ENCODE results near the gene SARNP. TPM values are rescaled to one million over a fixed set of nuclear protein-coding genes. Genes with fewer than 3 reads are reported as not detected.

Gene SARNP
- total and polyA plus RNA-seq, 8 donors = 12.3 to 47.9 (median 17.3) TPM

GRCh38 chr12:55743406-55744339 is 73.9 kb downstream of the SARNP start:
- no peak for TF ChIP-seq CTCF (IDR thresholded peaks at IDR 0.05)
- DNase-seq (peak in 4 of 6 donors; percentile 32 to 87 (median 66)), FAIRE-seq (no peak), ATAC-seq (peak; percentile 42 to 60 (median 46))
- Histone ChIP-seq H3K4me3 (peak overlapping the region; percentile 26 to 71 (median 40)), H3K4me1 (peaks cover 0 to 7% (median 3%) of the 10 kb centered on the region in 3 donors), H3K36me3 (no peaks in the 10 kb centered on the region), H3K9me3 (no peaks in the 10 kb centered on the region), H3K27me3 (no peaks in the 10 kb centered on the region), H3K27ac (no peak overlapping the region)
- WGBS, 2 donors = 1 to 2% methylated on average over 53 to 73 of the region's 73 CpGs
- intact Hi-C loops (cut with DNase I) = loop anchor here in 1 of 3 donors (10.0 kb wide), 1 partner anchor 191 kb away; the partner anchor contains the start of gene DGKA

GRCh38 chr12:55742719-55743405 is 74.7 kb downstream of the SARNP start, which contains the start of gene GDF11:
TSS of gene GDF11 (plus strand) at chr12:55743122. CDS start at chr12:55743317, 195 bp downstream.
- 1% methylated on average over 14 to 36 of the region's 53 CpGs for WGBS, 2 donors
- peak in 4 of 6 donors; percentile 49 to 81 (median 63) for DNase-seq
- H3K9me3 ChIP-seq = no peaks in the 10 kb centered on the region
- intact Hi-C loops (cut with DNase I) = loop anchor here in 1 of 3 donors (10.0 kb wide), 1 partner anchor 192 kb away; the partner anchor contains the start of gene DGKA
- H3K36me3 ChIP-seq = no peaks in the 10 kb centered on the region
- no peak for TF ChIP-seq CTCF (IDR thresholded peaks at IDR 0.05)
- H3K4me3 ChIP-seq = peak within 1 kb of the TSS; percentile 26 to 71 (median 40)
- peaks cover 0 to 9% (median 3%) of the 10 kb centered on the region in 3 donors for H3K4me1 ChIP-seq
- H3K27ac ChIP-seq = no peak within 1 kb of the TSS
- H3K27me3 ChIP-seq = no peaks in the 10 kb centered on the region
- no peak for FAIRE-seq
- ATAC-seq = peak in 3 of 4 donors; percentile 45 to 59 (median 57)

GRCh38 chr12:55741931-55742680 is 75.4 kb downstream of the SARNP start:
- no peak for TF ChIP-seq CTCF (IDR thresholded peaks at IDR 0.05)
- no peaks in the 10 kb centered on the region for H3K9me3 ChIP-seq
- H3K4me3 ChIP-seq = no peak overlapping the region
- DNase-seq (peak in 1 of 6 donors; percentile 28), FAIRE-seq (no peak), ATAC-seq (no peak)
- H3K4me1 ChIP-seq = peaks cover 0 to 11% (median 3%) of the 10 kb centered on the region in 3 donors
- intact Hi-C loops (cut with DNase I) = loop anchor here in 1 of 3 donors (10.0 kb wide), 1 partner anchor 193 kb away; the partner anchor contains the start of gene DGKA
- H3K27ac ChIP-seq = no peak overlapping the region
- no peaks in the 10 kb centered on the region for H3K27me3 ChIP-seq
- 40 to 42% methylated on average over 3 of the region's 3 CpGs for WGBS, 2 donors
- no peaks in the 10 kb centered on the region for H3K36me3 ChIP-seq

GRCh38 chr12:55739025-55739378 is 78.5 kb downstream of the SARNP start:
- Histone ChIP-seq H3K36me3 (no peaks in the 10 kb centered on the region), H3K4me1 (peaks cover 0 to 8% (median 0%) of the 10 kb centered on the region in 3 donors), H3K27me3 (no peaks in the 10 kb centered on the region), H3K27ac (no peak overlapping the region), H3K4me3 (peak overlapping the region in 1 of 4 donors; percentile 45), H3K9me3 (no peaks in the 10 kb centered on the region)
- 57 to 66% methylated on average over 2 of the region's 2 CpGs for WGBS, 2 donors
- intact Hi-C loops (cut with DNase I) = loop anchor here in 2 of 3 donors (5.0 to 10.0 kb wide), 2 partner anchors 203 to 296 kb away; no protein-coding TSS in a partner anchor
- DNase-seq = no peak
- no peak for ATAC-seq
- peak in 1 of 4 donors; percentile 10 for TF ChIP-seq CTCF (IDR thresholded peaks at IDR 0.05)
- no peak for FAIRE-seq

All from pancreas (tissue), 10 donors.